D341Med (cell line): ENCODE data around the gene TMEM127.

ENCODE experiments used
- DNase-seq: peaks from one replicate; pipeline ENCODE4 v3.0.0; 2012; ENCODE audit warnings: low spot score

TMEM127 gene

GRCh38 chr2:96204836-96205624 lies 60.8 kb downstream of the TMEM127 start:
- no peak for DNase-seq

- no peak for DNase-seq
Measured at GRCh38 chr2:96203130-96204028, 62.4 kb downstream of the TMEM127 start.

- no peak for DNase-seq
Measured at GRCh38 chr2:96202152-96202854, 63.5 kb downstream of the TMEM127 start.

GRCh38 chr2:96201338-96201737 lies 64.5 kb downstream of the TMEM127 start:
- DNase-seq: no peak

- no peak for DNase-seq
Measured at GRCh38 chr2:96198921-96199320, 66.9 kb downstream of the TMEM127 start.
